Mammary epithelial cell (primary cell): ENCODE measurements around the gene AKAP10.

Experiments used
- EZH2 ChIP-seq: IDR thresholded peaks from 2 replicates; pipeline ENCODE4 v1.6.1; 2012; ENCODE audit warnings: low read length, inconsistent platforms, borderline replicate concordance
- TF ChIP-seq, protein P1 (sequence below), 2 donors: IDR thresholded peaks in 1 of 2; conservative IDR thresholded peaks in 1 of 2; 2 replicates each; pipeline ENCODE4 v1.5.1; 2011 to 2012; ENCODE audit warnings: inconsistent platforms in 2 of 2, low read length in 2 of 2, mild to moderate bottlenecking in 2 of 2, control low read depth in 1 of 2, low read depth in 1 of 2; ENCODE audit not compliant: insufficient read depth in 1 of 2; ENCODE audit errors: extremely low read depth in 1 of 2

DNA sequence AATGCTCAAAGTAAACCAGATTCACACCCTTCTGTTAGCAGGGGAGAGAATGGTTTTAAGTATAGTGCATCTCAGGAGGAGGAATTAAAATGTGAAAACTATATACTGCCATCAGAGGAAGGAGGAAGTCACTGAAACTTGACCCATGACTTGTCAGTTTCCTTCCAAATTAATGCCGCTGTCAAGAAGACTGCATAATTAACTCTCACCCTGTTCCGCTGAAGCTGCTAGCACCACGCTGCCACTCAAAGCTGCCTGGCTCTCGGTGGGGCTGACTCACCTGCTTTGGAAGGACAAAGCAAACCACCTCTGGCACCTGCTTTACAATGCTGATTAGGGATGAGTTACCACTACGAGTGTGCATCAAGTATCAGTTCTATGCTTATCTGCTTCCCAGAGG is 72.1 kb downstream of the AKAP10 start:
- TF ChIP-seq, protein P1, sequence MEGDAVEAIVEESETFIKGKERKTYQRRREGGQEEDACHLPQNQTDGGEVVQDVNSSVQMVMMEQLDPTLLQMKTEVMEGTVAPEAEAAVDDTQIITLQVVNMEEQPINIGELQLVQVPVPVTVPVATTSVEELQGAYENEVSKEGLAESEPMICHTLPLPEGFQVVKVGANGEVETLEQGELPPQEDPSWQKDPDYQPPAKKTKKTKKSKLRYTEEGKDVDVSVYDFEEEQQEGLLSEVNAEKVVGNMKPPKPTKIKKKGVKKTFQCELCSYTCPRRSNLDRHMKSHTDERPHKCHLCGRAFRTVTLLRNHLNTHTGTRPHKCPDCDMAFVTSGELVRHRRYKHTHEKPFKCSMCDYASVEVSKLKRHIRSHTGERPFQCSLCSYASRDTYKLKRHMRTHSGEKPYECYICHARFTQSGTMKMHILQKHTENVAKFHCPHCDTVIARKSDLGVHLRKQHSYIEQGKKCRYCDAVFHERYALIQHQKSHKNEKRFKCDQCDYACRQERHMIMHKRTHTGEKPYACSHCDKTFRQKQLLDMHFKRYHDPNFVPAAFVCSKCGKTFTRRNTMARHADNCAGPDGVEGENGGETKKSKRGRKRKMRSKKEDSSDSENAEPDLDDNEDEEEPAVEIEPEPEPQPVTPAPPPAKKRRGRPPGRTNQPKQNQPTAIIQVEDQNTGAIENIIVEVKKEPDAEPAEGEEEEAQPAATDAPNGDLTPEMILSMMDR (conservative IDR thresholded peaks at IDR 0.05 in 1 of 2, IDR thresholded peaks at IDR 0.05 in 1 of 2; ENCODE audit: extremely low read depth in 1 of 2, insufficient read depth in 1 of 2, low read depth in 1 of 2, low read length in 2 of 2), result no peak
- no peak for TF ChIP-seq EZH2
